HCT116 (cell line): ENCODE results near the gene GNB5. TPM values are rescaled to one million over a fixed set of nuclear protein-coding genes. Genes with fewer than 3 reads are reported as not detected.

ENCODE experiments used
- CEBPB ChIP-seq: IDR thresholded peaks from 2 replicates; pipeline ENCODE4 v1.6.1; 2012; ENCODE audit warnings: low read depth
- EGR1 ChIP-seq: IDR thresholded peaks from 2 replicates; pipeline ENCODE4 v1.6.1; 2012; ENCODE audit warnings: low read depth
- EZH2 ChIP-seq: fragments of 200-600 bp; sonication (generic); IDR thresholded peaks from 2 replicates; pipeline ENCODE4 v1.6.1; 2017; ENCODE audit warnings: antibody characterized with exemption, mixed run types
- FOSL1 ChIP-seq: IDR thresholded peaks from 2 replicates; pipeline ENCODE4 v1.6.1; 2012; ENCODE audit warnings: low read depth
- YY1 ChIP-seq: IDR thresholded peaks from 2 replicates; pipeline ENCODE4 v1.6.1; 2011; ENCODE audit warnings: low read length, low read depth, moderate library complexity, mild to moderate bottlenecking; ENCODE audit not compliant: insufficient replicate concordance; ENCODE audit errors: extremely low read depth
- total RNA-seq: library from RNA; stranded (reverse); gene quantifications from one replicate; pipeline ENCODE4 v1.2.1, GENCODE V29; 2021; ENCODE audit not compliant: unreplicated experiment
- TF ChIP-seq, protein P1 (sequence below), 3 experiments: fragments of 200-600 bp in 1 of 3; sonication (generic) in 1 of 3; IDR thresholded peaks in 2 of 3; conservative IDR thresholded peaks in 1 of 3; 2 replicates each; pipeline ENCODE4 v1.5.1; 2012 to 2017; ENCODE audit warnings: low read depth in 2 of 3, low read length in 2 of 3, antibody characterized with exemption in 1 of 3, borderline replicate concordance in 1 of 3, control low read depth in 1 of 3, mild to moderate bottlenecking in 1 of 3, mixed read lengths in 1 of 3, mixed run types in 1 of 3, moderate library complexity in 1 of 3; ENCODE audit not compliant: insufficient read depth in 1 of 3
- TF ChIP-seq, protein P2 (sequence below): IDR thresholded peaks from 2 replicates; pipeline ENCODE4 v1.6.1; 2012

The GNB5 gene
- total RNA-seq, 1 experiment from 2014 or later, result 27.6 TPM

DNA sequence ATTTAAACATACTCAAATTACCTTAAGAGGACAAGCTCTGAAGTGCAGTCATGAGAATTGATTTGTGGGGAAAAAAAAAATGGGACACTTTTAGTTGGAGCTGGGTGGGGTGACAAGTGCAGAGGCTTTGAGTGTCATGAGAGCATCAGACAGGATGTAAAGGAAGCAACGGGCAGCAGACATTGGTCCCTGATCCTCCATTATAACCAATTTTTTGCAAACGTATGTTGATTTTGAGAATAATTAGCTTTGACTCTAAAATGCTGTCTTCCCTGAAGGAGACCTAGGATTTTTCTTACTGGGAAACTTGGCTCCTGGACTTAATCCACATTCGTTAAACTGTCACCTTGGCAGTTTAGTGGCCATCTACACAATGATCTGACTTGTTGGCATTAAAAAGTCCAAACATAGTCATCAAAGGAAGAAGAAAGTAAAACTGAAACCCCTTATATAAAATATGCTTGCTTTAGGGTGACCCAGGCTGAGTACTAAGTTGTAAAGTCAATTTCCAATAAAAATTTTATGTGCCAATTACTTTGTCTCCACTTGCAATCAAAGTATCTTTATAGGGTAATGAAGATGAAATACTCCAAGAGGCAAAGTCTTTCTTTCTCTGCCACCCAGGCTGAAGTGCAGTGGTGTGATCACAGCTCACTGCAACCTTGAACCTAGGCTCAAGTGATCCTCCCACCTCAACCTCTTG lies 124.2 kb downstream of the GNB5 start (continued):
- TF ChIP-seq, protein P1, sequence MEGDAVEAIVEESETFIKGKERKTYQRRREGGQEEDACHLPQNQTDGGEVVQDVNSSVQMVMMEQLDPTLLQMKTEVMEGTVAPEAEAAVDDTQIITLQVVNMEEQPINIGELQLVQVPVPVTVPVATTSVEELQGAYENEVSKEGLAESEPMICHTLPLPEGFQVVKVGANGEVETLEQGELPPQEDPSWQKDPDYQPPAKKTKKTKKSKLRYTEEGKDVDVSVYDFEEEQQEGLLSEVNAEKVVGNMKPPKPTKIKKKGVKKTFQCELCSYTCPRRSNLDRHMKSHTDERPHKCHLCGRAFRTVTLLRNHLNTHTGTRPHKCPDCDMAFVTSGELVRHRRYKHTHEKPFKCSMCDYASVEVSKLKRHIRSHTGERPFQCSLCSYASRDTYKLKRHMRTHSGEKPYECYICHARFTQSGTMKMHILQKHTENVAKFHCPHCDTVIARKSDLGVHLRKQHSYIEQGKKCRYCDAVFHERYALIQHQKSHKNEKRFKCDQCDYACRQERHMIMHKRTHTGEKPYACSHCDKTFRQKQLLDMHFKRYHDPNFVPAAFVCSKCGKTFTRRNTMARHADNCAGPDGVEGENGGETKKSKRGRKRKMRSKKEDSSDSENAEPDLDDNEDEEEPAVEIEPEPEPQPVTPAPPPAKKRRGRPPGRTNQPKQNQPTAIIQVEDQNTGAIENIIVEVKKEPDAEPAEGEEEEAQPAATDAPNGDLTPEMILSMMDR (IDR thresholded peaks at IDR 0.05 in 2 of 3, conservative IDR thresholded peaks at IDR 0.05 in 1 of 3; ENCODE audit: borderline replicate concordance in 1 of 3, insufficient read depth in 1 of 3, low read depth in 2 of 3, low read length in 2 of 3), result no peak
- TF ChIP-seq YY1, result no peak
- no peak for TF ChIP-seq CEBPB
- TF ChIP-seq EZH2, result no peak
- TF ChIP-seq FOSL1, result no peak
- TF ChIP-seq, protein P2, sequence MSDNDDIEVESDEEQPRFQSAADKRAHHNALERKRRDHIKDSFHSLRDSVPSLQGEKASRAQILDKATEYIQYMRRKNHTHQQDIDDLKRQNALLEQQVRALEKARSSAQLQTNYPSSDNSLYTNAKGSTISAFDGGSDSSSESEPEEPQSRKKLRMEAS, result no peak
- no peak for TF ChIP-seq EGR1

Other genes with a start within 250 kb of the GNB5 start
- gene LEO1, start 219.6 kb downstream of the GNB5 start, total RNA-seq, result 27.8 TPM
- 57.4 TPM for gene MAPK6, start 172.2 kb downstream of the GNB5 start, total RNA-seq
- gene BCL2L10, start 78.6 kb downstream of the GNB5 start, total RNA-seq, result not detected
- gene MYO5C, start 104.4 kb upstream of the GNB5 start, total RNA-seq, result 34.0 TPM